H9 (cell line): ENCODE results near the gene MAML3. TPM values are rescaled to one million over a fixed set of nuclear protein-coding genes. Genes with fewer than 3 reads are reported as not detected.

ENCODE experiments used
- DNase-seq: peaks from one replicate; pipeline ENCODE4 v3.0.0-alpha.2; 2017
- H2AFZ ChIP-seq: one replicate; pipeline ENCODE4 v1.6.1; 2013; ENCODE audit warnings: mild to moderate bottlenecking, low read length, control low read depth, moderate library complexity
- H2AK5ac ChIP-seq: 2 replicates; pipeline ENCODE4 v1.6.1; 2013; ENCODE audit warnings: low read length, control low read depth, mixed read lengths; ENCODE audit not compliant: insufficient read length
- H2BK120ac ChIP-seq: one replicate; pipeline ENCODE4 v1.6.1; 2013; ENCODE audit warnings: low read depth, mild to moderate bottlenecking, low read length, control low read depth, inconsistent platforms; ENCODE audit not compliant: poor library complexity, severe bottlenecking
- H2BK12ac ChIP-seq: 2 replicates; pipeline ENCODE4 v1.6.1; 2013; ENCODE audit warnings: low read length, control low read depth, mixed read lengths, low read depth; ENCODE audit not compliant: insufficient read length
- H2BK15ac ChIP-seq: 2 replicates; pipeline ENCODE4 v1.6.1; 2013; ENCODE audit warnings: low read depth, low read length, control low read depth
- H2BK20ac ChIP-seq: one replicate; pipeline ENCODE4 v1.6.1; 2013; ENCODE audit warnings: low read depth, mild to moderate bottlenecking, low read length, control low read depth, inconsistent platforms; ENCODE audit not compliant: poor library complexity, severe bottlenecking
- H2BK5ac ChIP-seq: 2 replicates; pipeline ENCODE4 v1.6.1; 2013; ENCODE audit warnings: low read length, control low read depth, mixed read lengths; ENCODE audit not compliant: insufficient read length
- H3K14ac ChIP-seq: 2 replicates; pipeline ENCODE4 v1.6.1; 2013; ENCODE audit warnings: low read length, control low read depth; ENCODE audit not compliant: insufficient read depth
- H3K18ac ChIP-seq: 2 replicates; pipeline ENCODE4 v1.6.1; 2013; ENCODE audit warnings: low read depth, mild to moderate bottlenecking, mixed read lengths, low read length, control low read depth; ENCODE audit not compliant: insufficient read length
- H3K23ac ChIP-seq: 2 replicates; pipeline ENCODE4 v1.6.1; 2013; ENCODE audit warnings: low read length, control low read depth, mixed read lengths, low read depth; ENCODE audit not compliant: insufficient read length
- H3K23me2 ChIP-seq: 2 replicates; pipeline ENCODE4 v1.6.1; 2013; ENCODE audit warnings: low read depth, mild to moderate bottlenecking, mixed read lengths, low read length, control low read depth; ENCODE audit not compliant: insufficient read length, poor library complexity, severe bottlenecking
- H3K27ac ChIP-seq: 2 replicates; pipeline ENCODE4 v1.5.1; 2013; ENCODE audit warnings: low read length, control low read depth, mixed read lengths, low read depth; ENCODE audit not compliant: insufficient read length
- H3K27me3 ChIP-seq: 2 replicates; pipeline ENCODE4 v1.6.1; 2013; ENCODE audit warnings: low read length, control low read depth, inconsistent platforms; ENCODE audit not compliant: insufficient read depth
- H3K4ac ChIP-seq: 2 replicates; pipeline ENCODE4 v1.6.1; 2013; ENCODE audit warnings: low read depth, mild to moderate bottlenecking, control low read depth, inconsistent platforms, low read length, moderate library complexity
- H3K4me1 ChIP-seq: 2 replicates; pipeline ENCODE4 v1.6.1; 2013; ENCODE audit warnings: low read length, control low read depth, inconsistent platforms; ENCODE audit not compliant: insufficient read depth
- H3K4me2 ChIP-seq: 2 replicates; pipeline ENCODE4 v1.6.1; 2013; ENCODE audit warnings: low read length, control low read depth, mixed read lengths; ENCODE audit not compliant: insufficient read length, insufficient read depth
- H3K56ac ChIP-seq: 2 replicates; pipeline ENCODE4 v1.6.1; 2013; ENCODE audit warnings: low read depth, mild to moderate bottlenecking, mixed read lengths, low read length, control low read depth; ENCODE audit not compliant: insufficient read length
- H3K79me1 ChIP-seq: 2 replicates; pipeline ENCODE4 v1.6.1; 2013; ENCODE audit warnings: low read depth, mild to moderate bottlenecking, moderate library complexity, low read length, control low read depth, inconsistent platforms; ENCODE audit not compliant: insufficient read depth, poor library complexity, severe bottlenecking
- H3K79me2 ChIP-seq: 2 replicates; pipeline ENCODE4 v1.6.1; 2013; ENCODE audit warnings: low read length, control low read depth, inconsistent platforms; ENCODE audit not compliant: insufficient read depth
- H3K9ac ChIP-seq: 2 replicates; pipeline ENCODE4 v1.6.1; 2013; ENCODE audit warnings: low read length, control low read depth, mixed read lengths; ENCODE audit not compliant: insufficient read length; ENCODE audit errors: extremely low read depth
- H3K9me3 ChIP-seq: one replicate; pipeline ENCODE4 v1.6.1; 2013; ENCODE audit warnings: low read depth, low read length, inconsistent platforms; ENCODE audit not compliant: control insufficient read depth
- H3T11ph ChIP-seq: one replicate; pipeline ENCODE4 v1.6.1; 2013; ENCODE audit warnings: mild to moderate bottlenecking, low read length, control low read depth, inconsistent platforms
- H4K20me1 ChIP-seq: one replicate; pipeline ENCODE4 v1.6.1; 2013; ENCODE audit not compliant: control insufficient read depth, insufficient read length, insufficient read depth
- H4K5ac ChIP-seq: 2 replicates; pipeline ENCODE4 v1.6.1; 2013; ENCODE audit warnings: low read depth, mild to moderate bottlenecking, mixed read lengths, low read length, control low read depth; ENCODE audit not compliant: insufficient read length
- H4K8ac ChIP-seq: replicated peaks from 2 replicates; pipeline ENCODE4 v1.6.1; 2013; ENCODE audit warnings: low read length, control low read depth, mixed read lengths, low read depth; ENCODE audit not compliant: insufficient read length
- H4K91ac ChIP-seq: 2 replicates; pipeline ENCODE4 v1.6.1; 2013; ENCODE audit warnings: low read depth, mild to moderate bottlenecking, moderate library complexity, mixed read lengths, low read length, control low read depth; ENCODE audit not compliant: insufficient read length
- H3K27ac Mint-ChIP-seq, 3 experiments: 2 replicates in 2 of 3; 3 replicates in 1 of 3; pipeline ENCODE4 v1.8.0; 2020 to 2021; ENCODE audit warnings: mixed read lengths in 3 of 3, mild to moderate bottlenecking in 1 of 3, moderate library complexity in 1 of 3
- H3K27me3 Mint-ChIP-seq: 2 replicates; pipeline ENCODE4 v1.8.0; 2021; ENCODE audit warnings: low read depth, mild to moderate bottlenecking, moderate library complexity, mixed read lengths
- H3K36me3 Mint-ChIP-seq, 3 experiments: 2 replicates in 2 of 3; 3 replicates in 1 of 3; pipeline ENCODE4 v1.8.0; 2020 to 2021; ENCODE audit warnings: low read depth in 3 of 3, mixed read lengths in 3 of 3; ENCODE audit not compliant: insufficient read depth in 1 of 3
- H3K4me1 Mint-ChIP-seq, 2 experiments: 2 replicates each; pipeline ENCODE4 v1.8.0; 2020; ENCODE audit warnings: mixed read lengths in 2 of 2
- H3K4me3 Mint-ChIP-seq, 2 experiments: 2 replicates in 1 of 2; 3 replicates in 1 of 2; pipeline ENCODE4 v1.8.0; 2020 to 2021; ENCODE audit warnings: mild to moderate bottlenecking in 2 of 2, mixed read lengths in 2 of 2, moderate library complexity in 1 of 2
- H3K9me3 Mint-ChIP-seq, 2 experiments: 2 replicates in 1 of 2; 3 replicates in 1 of 2; pipeline ENCODE4 v1.8.0; 2020; ENCODE audit warnings: mild to moderate bottlenecking in 2 of 2, mixed read lengths in 2 of 2, moderate library complexity in 1 of 2
- CTCF ChIP-seq: fragments of 200-600 bp; sonication (generic); conservative IDR thresholded peaks from 3 replicates; pipeline ENCODE4 v1.8.0; 2021; ENCODE audit warnings: antibody characterized with exemption, mild to moderate bottlenecking
- WGBS: extraction: QIAGEN DNeasy Blood & Tissue Kit; methylation state at CpG from one replicate; pipeline ENCODE4 v1.1.7; 2013; ENCODE audit warnings: missing lambda C conversion rate, low lambda C conversion rate, mixed read lengths; ENCODE audit not compliant: insufficient read length; ENCODE audit errors: extremely low coverage; 5-methylcytosine and 5-hydroxymethylcytosine counted together
- total RNA-seq: library from RNA; stranded (reverse); gene quantifications from 2 replicates; pipeline ENCODE4 v1.2.1, GENCODE V29; 2021

MAML3 gene
- total RNA-seq, 1 experiment from 2014 or later: 3.9 TPM

- no peak overlapping the region for H2BK15ac ChIP-seq
- no CpG with 5 or more reads among the region's 2 CpGs for WGBS
- no peaks in the 10 kb centered on the region for H3K9me3 ChIP-seq
- H4K20me1 ChIP-seq: no peaks in the 10 kb centered on the region
- no peak overlapping the region for H3K23ac ChIP-seq
- H3K27me3 ChIP-seq: no peaks in the 10 kb centered on the region; the same call in 1 of the 2 replicates
- H3K4me1 ChIP-seq: peaks cover 11% of the 10 kb centered on the region
- H2AK5ac ChIP-seq: no peak overlapping the region
- H4K8ac ChIP-seq: no peak overlapping the region
- no peak overlapping the region for H2BK20ac ChIP-seq
- no peak overlapping the region for H3K56ac ChIP-seq
- no peak overlapping the region for H3T11ph ChIP-seq
- no peak overlapping the region for H3K27ac ChIP-seq
- no peak overlapping the region for H3K14ac ChIP-seq
- H2AFZ ChIP-seq: no peak overlapping the region
- H2BK12ac ChIP-seq: no peak overlapping the region
- no peak overlapping the region for H2BK5ac ChIP-seq
- no peak overlapping the region for H3K9ac ChIP-seq
- Mint-ChIP-seq H3K4me3 (no peak overlapping the region), H3K27ac (0 out of 7 replicates have a peak overlapping the region, but pooled peaks of 1 of the 3 experiments have one; percentile 17), H3K27me3 (no peaks in the 10 kb centered on the region; the same call in 1 of the 2 replicates), H3K36me3 (peaks cover 4 to 14% (median 11%) of the 10 kb centered on the region in 3 experiments; a peak in 6 of 7 replicates), H3K9me3 (peaks cover 6 to 11% of the 10 kb centered on the region in 2 experiments; a peak in 4 of 5 replicates), H3K4me1 (peaks cover 61% of the 10 kb centered on the region in 2 experiments)
- no peak overlapping the region for H3K4ac ChIP-seq
- no peak overlapping the region for H3K4me2 ChIP-seq
- no peaks in the 10 kb centered on the region for H3K79me2 ChIP-seq
- H4K5ac ChIP-seq: no peak overlapping the region
- H3K18ac ChIP-seq: no peak overlapping the region
- H4K91ac ChIP-seq: no peak overlapping the region
- H3K79me1 ChIP-seq: no peaks in the 10 kb centered on the region
- H3K23me2 ChIP-seq: peaks cover 7% of the 10 kb centered on the region
- no peak for DNase-seq
- no peak for TF ChIP-seq CTCF
- H2BK120ac ChIP-seq: no peak overlapping the region
Measured at GRCh38 chr4:139819082-139819481, 334.9 kb downstream of the MAML3 start.
